Lower leg skin (tissue), 4 donors: ENCODE measurements around the gene KLK1. TPM values are rescaled to one million over a fixed set of nuclear protein-coding genes. Genes with fewer than 3 reads are reported as not detected.
"Not testable (repeated sequence)": the region's sequence is repeated elsewhere in the genome, so short reads cannot be mapped to it uniquely, and the experiment has no call there.

Experiments used
- DNase-seq, 2 donors: peaks; one replicate each; pipeline ENCODE4 v3.0.0-alpha.2; 2019; ENCODE audit warnings: low spot score in 2 of 2
- H3K4me3 ChIP-seq: fragments of 200-600 bp; sonication (generic); 2 replicates; pipeline ENCODE4 v1.5.1; 2017; ENCODE audit warnings: mild to moderate bottlenecking, low read depth; ENCODE audit not compliant: poor library complexity, severe bottlenecking
- CTCF ChIP-seq, 3 donors: fragments of 450-650 bp; IDR thresholded peaks; one replicate each; pipeline ENCODE4 v1.5.1; 2016; ENCODE audit warnings: antibody characterized with exemption in 3 of 3, mild to moderate bottlenecking in 3 of 3, moderate library complexity in 2 of 3
- POLR2A ChIP-seq, 2 donors: fragments of 450-650 bp; IDR thresholded peaks; one replicate each; pipeline ENCODE4 v1.6.1; 2016 to 2017; ENCODE audit warnings: antibody characterized with exemption in 2 of 2, mild to moderate bottlenecking in 1 of 2, moderate library complexity in 1 of 2
- WGBS, 2 donors: methylation state at CpG; one replicate each; pipeline ENCODE4 v1.1.5; 2018; 5-methylcytosine and 5-hydroxymethylcytosine counted together
- intact Hi-C: fragments of 100-400 bp; cut with DNase I; formaldehyde crosslinking; loops from one replicate; pipeline ENCODE4 v1.15.0; 2023; ENCODE audit warnings: low total_unique reads
- total RNA-seq, 4 donors: library from RNA; depleted of rRNA; stranded (reverse); fragments of >200 nt; gene quantifications; one replicate each; pipeline ENCODE4 v1.1.0, GENCODE V29; 2016

Gene KLK1
- total RNA-seq, 4 donors from 2014 or later = 35.9 to 49.9 (median 46.6) TPM

DNA sequence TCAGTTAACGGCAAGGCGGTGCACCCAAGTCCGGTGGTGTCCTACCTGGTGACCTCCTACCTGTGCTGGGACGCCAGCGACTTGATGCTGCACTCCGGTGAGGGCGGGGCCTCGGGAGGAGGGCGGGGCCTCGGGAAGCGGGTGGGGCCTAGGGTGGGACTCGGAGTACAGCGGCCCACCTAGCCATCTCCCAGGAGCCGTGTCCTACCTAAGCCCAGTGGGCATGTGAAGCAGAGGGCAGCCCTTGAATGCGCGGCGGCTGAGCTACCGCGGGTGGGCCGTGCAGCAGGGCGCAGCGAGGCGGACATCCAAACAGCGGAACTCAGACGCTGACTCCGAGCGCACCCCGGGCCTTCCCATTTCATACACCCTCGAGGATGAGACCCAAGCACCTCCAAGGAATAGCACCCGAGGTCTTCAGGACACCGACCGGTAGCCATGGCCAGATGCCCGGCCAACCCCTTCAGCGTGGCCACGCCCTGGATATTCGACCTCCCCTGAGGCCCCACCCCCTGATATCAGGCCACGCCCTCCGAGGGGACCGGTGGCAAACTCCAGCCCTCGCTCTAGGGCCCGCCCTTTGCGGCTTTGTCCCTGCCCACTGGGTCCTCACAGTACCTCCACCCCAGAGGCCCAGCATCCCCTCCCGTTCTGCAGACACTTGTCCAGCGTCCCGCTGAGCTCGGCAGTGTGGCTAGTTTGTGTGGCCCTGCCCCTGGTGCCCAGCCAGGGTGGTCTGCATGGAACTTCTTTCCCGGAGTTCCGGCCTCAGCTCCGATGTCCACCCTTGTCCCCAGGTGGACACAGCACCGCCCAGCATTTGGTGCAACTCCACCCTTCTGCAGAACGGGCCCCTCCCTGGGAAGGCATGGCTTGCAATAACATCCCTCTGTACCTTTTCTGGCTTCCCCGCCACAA, 5.4 kb downstream of the KLK1 start:
- WGBS, 2 donors = 10 to 14% methylated on average over 22 of the region's 52 CpGs
- no peak overlapping the region for H3K4me3 ChIP-seq
- TF ChIP-seq POLR2A (IDR thresholded peaks at IDR 0.05) (no peak), CTCF (IDR thresholded peaks at IDR 0.05) (no peak)
- no peak for DNase-seq
- intact Hi-C loops = no loop called here

DNA sequence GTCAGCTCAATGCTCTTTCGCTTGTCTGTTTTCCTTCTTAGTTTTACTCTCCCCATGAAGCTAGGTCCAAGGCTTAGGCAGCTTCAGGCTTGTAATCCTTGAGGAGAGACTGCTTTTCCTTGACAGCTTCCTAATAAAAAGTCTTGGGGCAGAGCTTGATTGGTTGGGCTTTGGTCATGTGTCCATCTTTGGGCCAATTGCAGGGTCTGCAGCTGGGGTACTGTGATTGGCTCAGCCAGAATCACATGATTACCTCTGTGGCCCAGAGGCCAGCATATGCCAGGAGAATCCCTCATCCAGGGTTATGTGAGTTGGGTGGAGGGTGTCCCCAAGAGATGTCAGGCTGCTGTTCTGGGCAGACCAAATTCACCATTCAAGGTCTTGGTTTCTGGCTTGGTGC, 8.1 kb downstream of the KLK1 start:
- TF ChIP-seq POLR2A (IDR thresholded peaks at IDR 0.05) (no peak), CTCF (IDR thresholded peaks at IDR 0.05) (no peak)
- DNase-seq = no peak
- WGBS, 2 donors = 95 to 100% methylated on average over 1 of the region's 1 CpG
- H3K4me3 ChIP-seq = no peak overlapping the region
- intact Hi-C loops = no loop called here

GRCh38 chr19:50814883-50815282, 8.7 kb downstream of the KLK1 start:
- 57 to 70% methylated on average over 5 of the region's 5 CpGs for WGBS, 2 donors
- no peak overlapping the region for H3K4me3 ChIP-seq
- no peak for DNase-seq
- intact Hi-C loops = no loop called here
- TF ChIP-seq POLR2A (IDR thresholded peaks at IDR 0.05) (no peak), CTCF (IDR thresholded peaks at IDR 0.05) (no peak)

GRCh38 chr19:50812474-50812873, 11.1 kb downstream of the KLK1 start:
- no peak overlapping the region for H3K4me3 ChIP-seq
- no peak for DNase-seq
- 66 to 67% methylated on average over 3 of the region's 3 CpGs for WGBS, 2 donors
- TF ChIP-seq POLR2A (IDR thresholded peaks at IDR 0.05) (no peak), CTCF (IDR thresholded peaks at IDR 0.05) (no peak)
- intact Hi-C loops = no loop called here

DNA sequence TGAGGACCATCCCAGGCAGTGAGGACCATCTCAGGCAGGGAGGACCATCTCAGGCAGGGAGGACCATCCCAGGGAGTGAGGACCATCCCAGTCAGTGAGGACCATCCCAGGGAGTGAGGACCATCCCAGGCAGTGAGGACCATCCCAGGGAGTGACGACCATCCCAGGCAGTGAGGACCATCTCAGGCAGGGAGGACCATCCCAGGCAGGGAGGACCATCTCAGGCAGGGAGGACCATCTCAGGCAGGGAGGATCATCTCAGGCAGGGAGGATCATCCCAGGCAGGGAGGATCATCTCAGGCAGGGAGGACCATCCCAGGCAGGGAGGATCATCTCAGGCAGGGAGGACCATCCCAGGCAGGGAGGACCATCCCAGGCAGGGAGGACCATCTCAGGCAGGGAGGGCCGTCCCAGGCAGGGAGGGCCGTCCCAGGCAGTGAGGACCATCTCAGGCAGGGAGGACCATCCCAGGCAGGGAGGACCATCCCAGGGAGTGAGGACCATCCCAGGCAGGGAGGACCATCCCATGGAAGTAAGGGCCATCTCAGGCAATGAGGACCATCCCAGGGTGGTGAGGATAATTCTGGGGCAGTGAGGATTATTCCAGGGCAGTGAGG, 11.9 kb downstream of the KLK1 start:
- H3K4me3 ChIP-seq, intact Hi-C loops, DNase-seq: not testable (repeated sequence)
- WGBS, 2 donors = 81% methylated on average over 3 of the region's 3 CpGs; no CpG with 5 or more reads in 1 of the 2 donors

DNA sequence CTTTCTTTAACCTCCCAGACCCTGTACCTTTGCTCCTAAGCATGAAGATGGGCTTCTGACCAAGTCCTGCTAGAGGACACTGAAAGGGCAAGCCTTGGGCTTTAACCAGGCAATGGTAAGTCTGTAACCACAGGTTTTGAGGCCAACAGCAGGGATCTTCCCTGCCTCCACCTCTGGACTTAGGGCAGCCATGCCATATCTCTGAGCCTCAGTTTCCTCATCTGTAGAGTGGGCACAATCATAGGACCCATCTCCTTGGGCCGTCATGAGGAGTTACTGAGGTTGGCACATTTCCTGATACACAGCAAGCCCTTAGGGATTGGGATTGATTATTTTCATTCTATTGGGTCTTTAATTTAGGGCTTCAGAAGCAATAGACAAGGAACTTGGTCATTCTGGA, 14.7 kb downstream of the KLK1 start:
- TF ChIP-seq POLR2A (IDR thresholded peaks at IDR 0.05) (no peak), CTCF (IDR thresholded peaks at IDR 0.05) (no peak)
- no peak for DNase-seq
- WGBS, 2 donors = 47 to 75% methylated on average over 1 of the region's 1 CpG
- H3K4me3 ChIP-seq = no peak overlapping the region
- intact Hi-C loops = no loop called here
